Measurements from ENCODE around the gene ENOX1. TPM values are rescaled to one million over a fixed set of nuclear protein-coding genes. Genes with fewer than 3 reads are reported as not detected.

The ENOX1 gene
- total and polyA plus RNA-seq, 2 of the 8 experiments (the other 6 are each of a cell fraction or from before 2014, with no cell fraction given): 0.23 to 0.37 TPM

- Histone ChIP-seq H3K79me1 (ENCODE audit: low read depth, low read length) (no peaks in the 10 kb centered on the region), H4K5ac (ENCODE audit: insufficient read length, low read depth, low read length) (no peak overlapping the region), H3K9me3 (ENCODE audit: insufficient read depth in 2 of 2, low read depth in 1 of 2, low read length in 1 of 2) (no peaks in the 10 kb centered on the region), H4K91ac (replicated peaks; ENCODE audit: insufficient read length, low read length) (no peak overlapping the region), H3K4ac (replicated peaks; ENCODE audit: insufficient read length, low read depth, low read length) (no peak overlapping the region), H3K4me3 (ENCODE audit: extremely low read depth in 1 of 4, insufficient read depth in 2 of 4, low read depth in 3 of 4, low read length in 4 of 4) (no peak overlapping the region), H3K27me3 (replicated peaks in 1 of 4; ENCODE audit: control insufficient read depth in 3 of 4, extremely low read depth in 1 of 4, insufficient read depth in 3 of 4, low read length in 3 of 4) (no peaks in the 10 kb centered on the region), H2BK5ac (ENCODE audit: low read depth, low read length) (no peak overlapping the region), H2AFZ (ENCODE audit: low read length) (no peak overlapping the region), H3K18ac (ENCODE audit: extremely low read depth, low read length) (no peak overlapping the region), H2AK5ac (ENCODE audit: low read depth, low read length) (no peak overlapping the region), H2BK20ac (ENCODE audit: low read length) (no peak overlapping the region), H3K56ac (replicated peaks; ENCODE audit: insufficient read length, low read depth, low read length) (no peak overlapping the region), H3K23ac (ENCODE audit: insufficient read length) (no peak overlapping the region), H3K27ac (ENCODE audit: low read depth, low read length) (no peak overlapping the region), H2BK12ac (ENCODE audit: low read depth, low read length) (no peak overlapping the region), H3K9ac (replicated peaks in 1 of 4; ENCODE audit: extremely low read depth in 1 of 4, low read depth in 3 of 4, low read length in 3 of 4) (no peak overlapping the region), H3K14ac (ENCODE audit: insufficient read length) (no peak overlapping the region), H3K23me2 (ENCODE audit: low read depth, low read length) (no peaks in the 10 kb centered on the region), H3K36me3 (ENCODE audit: control insufficient read depth in 2 of 4, insufficient read depth in 4 of 4, low read length in 3 of 4) (no peaks in the 10 kb centered on the region), H3K4me1 (replicated peaks in 1 of 4; ENCODE audit: control insufficient read depth in 3 of 4, insufficient read depth in 4 of 4, low read length in 3 of 4) (peaks cover 0 to 8% (median 1%) of the 10 kb centered on the region in 4 experiments; a peak in 2 of 7 replicates), H4K8ac (ENCODE audit: extremely low read depth, insufficient read depth, low read length) (no peak overlapping the region), H2BK15ac (ENCODE audit: low read length) (no peak overlapping the region), H2BK120ac (replicated peaks; ENCODE audit: low read depth, low read length) (no peak overlapping the region), H3K79me2 (ENCODE audit: control insufficient read depth in 1 of 2, insufficient read depth in 2 of 2, low read length in 2 of 2) (no peaks in the 10 kb centered on the region), H3K4me2 (ENCODE audit: insufficient read depth in 1 of 2, low read depth in 2 of 2, low read length in 2 of 2) (no peak overlapping the region), H4K20me1 (replicated peaks in 1 of 2; ENCODE audit: control insufficient read depth in 1 of 2, insufficient read depth in 2 of 2, low read length in 2 of 2) (no peaks in the 10 kb centered on the region)
- WGBS, 2 experiments (ENCODE audit: extremely low coverage in 1 of 2, insufficient coverage in 1 of 2, insufficient read length in 1 of 2, insufficient replicate concordance in 2 of 2, low coverage in 1 of 2, low lambda C conversion rate in 2 of 2, missing lambda C conversion rate in 1 of 2): 80% methylated on average over 2 of the region's 2 CpGs; no CpG with 5 or more reads in 1 of the 2 experiments
- TF ChIP-seq KDM4A (IDR thresholded peaks at IDR 0.05; ENCODE audit: low read depth, low read length, severe bottlenecking): no peak
- no peak for TF ChIP-seq GABPA (IDR thresholded peaks at IDR 0.05; ENCODE audit: borderline replicate concordance, insufficient read depth, low read length)
- TF ChIP-seq TAF1 (IDR thresholded peaks at IDR 0.05; ENCODE audit: low read depth, low read length): no peak
- TF ChIP-seq CHD1 (IDR thresholded peaks at IDR 0.05; ENCODE audit: low read depth, low read length): no peak
- TF ChIP-seq EP300 (IDR thresholded peaks at IDR 0.05; ENCODE audit: borderline replicate concordance in 1 of 2, low read depth in 2 of 2, low read length in 2 of 2): no peak
- no peak for TF ChIP-seq NANOG (IDR thresholded peaks at IDR 0.05; ENCODE audit: insufficient read depth, low read depth, low read length, poor library complexity, severe bottlenecking)
- TF ChIP-seq CREB1 (IDR thresholded peaks at IDR 0.05): no peak
- TF ChIP-seq EGR1 (IDR thresholded peaks at IDR 0.05; ENCODE audit: borderline replicate concordance, low read depth, low read length): no peak
- TF ChIP-seq YY1 (IDR thresholded peaks at IDR 0.05; ENCODE audit: low read depth, low read length): no peak
- CTCF ChIA-PET (ENCODE audit: partially characterized antibody): interaction anchor here (0.6 kb wide), 1 partner anchor 436 kb away, joined by 5 read pairs; no protein-coding TSS in a partner anchor
- POLR2A ChIA-PET (ENCODE audit: partially characterized antibody): no interaction called here
- FAIRE-seq: no peak
- DNase-seq (ENCODE audit: low read depth in 1 of 2, low spot score in 2 of 2): no peak
These were observed 19.3 kb downstream of the ENOX1 start for GRCh38 chr13:43767341-43767931.

Data from H1 (cell line).